Left cardiac atrium (tissue), 4 donors: ENCODE measurements around the gene DHRS7. TPM values are rescaled to one million over a fixed set of nuclear protein-coding genes. Genes with fewer than 3 reads are reported as not detected.
"Not testable (repeated sequence)": the region's sequence is repeated elsewhere in the genome, so short reads cannot be mapped to it uniquely, and the experiment has no call there.

Experiments
- ATAC-seq, 2 donors: fragments of 200-7000 bp; cut with Tn5 transposase; one replicate each; pipeline ENCODE4 v1.9.1; 2020; ENCODE audit warnings: mild to moderate bottlenecking in 2 of 2, moderate library complexity in 2 of 2
- DNase-seq: peaks from one replicate; pipeline ENCODE4 v3.0.0-alpha.2; 2020
- intact Hi-C, 2 donors: fragments of 100-400 bp; cut with DNase I; formaldehyde crosslinking; loops; one replicate each; pipeline versions ENCODE4 v1.14.1 to v1.15.1; 2022 to 2023
- total RNA-seq, 2 donors: library from RNA; stranded (reverse); fragmentation: NEBNext Ultra II Directional; extraction: Animal tissue kit (Norgen Biotek cat#: 25700); gene quantifications; one replicate each; pipeline ENCODE4 v1.2.1, GENCODE V29; 2021
- donor health status: DM: no; HTN: yes; CAD: no.
- donor health status: DM: no; HTN: yes; CAD: no; lungs with severe emphysema.
- donor health status: DM: yes; HTN: yes; CAD: no.
- donor health status: Dilated cardiomyopathy.

DHRS7 gene
- total RNA-seq, 2 donors from 2014 or later = 50.0 to 54.4 TPM

GRCh38 chr14:60163693-60164092 lies 1.5 kb downstream of the DHRS7 start:
- DNase-seq (no peak), ATAC-seq (no peak)
- intact Hi-C loops = loop anchor here in 1 of 2 donors (2.0 kb wide), 1 partner anchor 73 kb away; the partner anchor contains the start of gene PCNX4

GRCh38 chr14:60161196-60162107 lies 3.7 kb downstream of the DHRS7 start:
- intact Hi-C loops = no loop called here
- DNase-seq (no peak), ATAC-seq (no peak)

GRCh38 chr14:60160422-60160821 lies 4.8 kb downstream of the DHRS7 start:
- intact Hi-C loops = no loop called here
- ATAC-seq = no peak
- DNase-seq = no peak

- intact Hi-C loops = no loop called here
- ATAC-seq (no peak), DNase-seq (no peak)
Measured at GRCh38 chr14:60154671-60155070, 10.5 kb downstream of the DHRS7 start.

- no peak for DNase-seq
- intact Hi-C loops = no loop called here
- no peak for ATAC-seq
Measured at GRCh38 chr14:60153991-60154390, 11.2 kb downstream of the DHRS7 start.

- ATAC-seq = peak; percentile 94 to 98
- peak; percentile 74 for DNase-seq
- intact Hi-C loops = no loop called here
Measured at GRCh38 chr14:60151715-60152114, 13.5 kb downstream of the DHRS7 start.

GRCh38 chr14:60134702-60135101 lies 30.5 kb downstream of the DHRS7 start:
- intact Hi-C loops = no loop called here
- DNase-seq (no peak), ATAC-seq (no peak)

- intact Hi-C loops = no loop called here
- DNase-seq (no peak), ATAC-seq (no peak)
Measured at GRCh38 chr14:60133487-60133886, 31.7 kb downstream of the DHRS7 start.

- ATAC-seq (no peak), DNase-seq (no peak)
- intact Hi-C loops = no loop called here
Measured at GRCh38 chr14:60125918-60126317, 39.3 kb downstream of the DHRS7 start.

- DNase-seq (no peak), ATAC-seq (no peak)
- intact Hi-C loops = no loop called here
Measured at GRCh38 chr14:60116181-60116580, 49.0 kb downstream of the DHRS7 start.

GRCh38 chr14:60114881-60115280 lies 50.3 kb downstream of the DHRS7 start:
- intact Hi-C loops = no loop called here
- DNase-seq (no peak), ATAC-seq (no peak)

- ATAC-seq (no peak), DNase-seq (no peak)
- intact Hi-C loops = no loop called here
Measured at GRCh38 chr14:60111732-60112131, 53.5 kb downstream of the DHRS7 start.

GRCh38 chr14:60107477-60107876 lies 57.7 kb downstream of the DHRS7 start:
- no peak for ATAC-seq
- intact Hi-C loops = no loop called here
- no peak for DNase-seq

GRCh38 chr14:60106339-60106738 lies 58.9 kb downstream of the DHRS7 start:
- ATAC-seq (peak in 1 of 2 donors; percentile 81), DNase-seq (no peak)
- intact Hi-C loops = no loop called here

GRCh38 chr14:60102389-60102788 lies 62.8 kb downstream of the DHRS7 start:
- ATAC-seq (no peak), DNase-seq (no peak)
- intact Hi-C loops = no loop called here

- ATAC-seq = peak in 1 of 2 donors; percentile 49
- intact Hi-C loops = no loop called here
- no peak for DNase-seq
Measured at GRCh38 chr14:60101786-60102185, 63.4 kb downstream of the DHRS7 start.

- ATAC-seq, DNase-seq: not testable (repeated sequence)
- intact Hi-C loops = loop anchor here in 1 of 2 donors (10.0 kb wide), 1 partner anchor 915 kb away; the partner anchor contains the start of gene DAAM1
Measured at GRCh38 chr14:60099855-60100254, 65.3 kb downstream of the DHRS7 start.

GRCh38 chr14:60097974-60098373 lies 67.2 kb downstream of the DHRS7 start:
- ATAC-seq (no peak), DNase-seq (no peak)
- intact Hi-C loops = loop anchor here in 1 of 2 donors (10.0 kb wide), 1 partner anchor 913 kb away; the partner anchor contains the start of gene DAAM1

GRCh38 chr14:60095781-60096450 lies 69.3 kb downstream of the DHRS7 start:
- intact Hi-C loops = loop anchor here in 1 of 2 donors (10.0 kb wide), 1 partner anchor 911 kb away; the partner anchor contains the start of gene DAAM1
- DNase-seq (no peak), ATAC-seq (no peak)

- no peak for ATAC-seq
- intact Hi-C loops = loop anchor here in 1 of 2 donors (10.0 kb wide), 1 partner anchor 910 kb away; the partner anchor contains the start of gene DAAM1
Measured at GRCh38 chr14:60095231-60095630, 70.0 kb downstream of the DHRS7 start.

More at GRCh38 chr14:60095231-60095630, 70.0 kb downstream of the DHRS7 start:
- DNase-seq = no peak
